CD4-positive, alpha-beta T cell (primary cell): ENCODE data around the gene CPB1. TPM values are rescaled to one million over a fixed set of nuclear protein-coding genes. Genes with fewer than 3 reads are reported as not detected.

ENCODE experiments used
- ATAC-seq: fragments of 200-7000 bp; cut with Tn5 transposase; one replicate; pipeline ENCODE4 v1.10.0; 2022; ENCODE audit warnings: mild to moderate bottlenecking; ENCODE audit not compliant: poor library complexity
- CTCF ChIA-PET: fragments of 350-600 bp; sonication (Branson Sonifier 250); formaldehyde crosslinking; loops from one replicate; lab custom pipeline; 2021; ENCODE audit warnings: antibody characterized with exemption, inconsistent platforms; lab: Charles Lee
- POLR2A ChIA-PET: fragments of 350-600 bp; sonication (Branson Sonifier 250); formaldehyde crosslinking; loops from one replicate; lab custom pipeline; 2021; ENCODE audit warnings: antibody characterized with exemption, inconsistent platforms; lab: Charles Lee
- DNase-seq, 14 experiments: peaks; one replicate each; pipeline ENCODE4 v3.0.0-alpha.2; 2013 to 2020; ENCODE audit warnings: mixed read lengths in 2 of 14
- H3K27ac ChIP-seq, 2 donors: one replicate each; pipeline versions ENCODE4 v1.5.1 to v1.7.0; 2013; ENCODE audit warnings: low read length in 2 of 2, low read depth in 1 of 2, mild to moderate bottlenecking in 1 of 2
- H3K27me3 ChIP-seq, 2 experiments: 1 replicate in 1 of 2; 2 replicates in 1 of 2; pipeline versions ENCODE4 v1.6.1 to v1.7.0; 2013; ENCODE audit warnings: low read length in 2 of 2, control low read depth in 1 of 2, mild to moderate bottlenecking in 1 of 2, moderate library complexity in 1 of 2; ENCODE audit not compliant: insufficient read depth in 2 of 2, control insufficient read depth in 1 of 2
- H3K36me3 ChIP-seq: one replicate; pipeline ENCODE4 v1.6.1; 2013; ENCODE audit warnings: low read length, control low read depth; ENCODE audit not compliant: insufficient read depth
- H3K4me1 ChIP-seq: one replicate; pipeline ENCODE4 v1.6.1; 2013; ENCODE audit warnings: low read length, control low read depth; ENCODE audit not compliant: insufficient read depth
- H3K4me3 ChIP-seq: one replicate; pipeline ENCODE4 v1.5.1; 2013; ENCODE audit warnings: mild to moderate bottlenecking, low read length, moderate library complexity
- H3K9me3 ChIP-seq, 2 experiments: 1 replicate in 1 of 2; 2 replicates in 1 of 2; pipeline versions ENCODE4 v1.6.1 to v1.7.0; 2013; ENCODE audit warnings: low read length in 2 of 2, mild to moderate bottlenecking in 2 of 2, control low read depth in 1 of 2, moderate library complexity in 1 of 2; ENCODE audit not compliant: control insufficient read depth in 1 of 2, insufficient read depth in 1 of 2
- H3K27ac Mint-ChIP-seq: one replicate; pipeline ENCODE4 v1.8.0; 2020; ENCODE audit warnings: mixed read lengths
- H3K27me3 Mint-ChIP-seq: one replicate; pipeline ENCODE4 v1.8.0; 2021; ENCODE audit warnings: mixed read lengths
- H3K36me3 Mint-ChIP-seq: one replicate; pipeline ENCODE4 v1.8.0; 2021; ENCODE audit warnings: low read depth, mixed read lengths
- H3K4me1 Mint-ChIP-seq: one replicate; pipeline ENCODE4 v1.8.0; 2021; ENCODE audit warnings: low read depth, mixed read lengths
- H3K4me3 Mint-ChIP-seq: one replicate; pipeline ENCODE4 v1.8.0; 2020; ENCODE audit warnings: mild to moderate bottlenecking, mixed read lengths
- H3K9me3 Mint-ChIP-seq: one replicate; pipeline ENCODE4 v1.8.0; 2020; ENCODE audit warnings: mixed read lengths
- intact Hi-C, 2 experiments: fragments of 100-400 bp; cut with DNase I in 1 of 2; cut with micrococcal nuclease in 1 of 2; formaldehyde crosslinking; loops; one replicate each; pipeline versions ENCODE4 v1.15.1 to v1.9.0; 2023 to 2025; cut with DNase I, micrococcal nuclease
- total RNA-seq, 174 experiments: library from RNA in 2 of 174; stranded (reverse) in 2 of 174; gene quantifications; one replicate each; pipeline ENCODE4 v1.2.3 and lab custom pipeline; 2021 to 2026
- TF ChIP-seq, protein P1 (sequence below): fragments of 200-600 bp; IDR thresholded peaks from one replicate; pipeline ENCODE4 v1.8.0; 2022; ENCODE audit warnings: antibody characterized with exemption, mild to moderate bottlenecking

The CPB1 gene
- total RNA-seq, 2 experiments from 2014 or later: not detected

DNA sequence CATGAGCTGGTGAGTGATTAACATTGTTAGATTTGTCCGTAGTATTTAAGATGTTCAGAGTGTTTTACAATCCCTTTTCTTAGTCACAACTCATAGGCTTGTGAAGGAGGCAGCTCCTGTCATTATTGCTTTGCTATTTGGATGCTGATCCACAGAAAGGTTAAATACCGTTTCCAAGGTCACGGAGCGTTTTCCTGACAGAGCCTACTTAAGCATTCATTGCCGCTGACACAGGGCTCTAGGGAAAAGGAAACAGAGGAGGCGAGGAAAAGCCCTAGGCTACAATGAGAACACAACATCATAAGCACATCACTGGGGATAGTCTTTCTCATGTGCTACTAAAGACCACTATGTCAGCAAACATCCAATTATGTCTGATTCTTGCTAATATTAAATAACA, 38.5 kb upstream of the CPB1 start:
- H3K27me3 ChIP-seq: peaks cover 0 to 4% of the 10 kb centered on the region in 2 experiments
- CTCF ChIA-PET: interaction anchor here (0.9 kb wide), 1 partner anchor 101 kb away, joined by 3 read pairs; no protein-coding TSS in a partner anchor
- no peaks in the 10 kb centered on the region for H3K36me3 Mint-ChIP-seq
- ATAC-seq (no peak), DNase-seq (no peak)
- H3K27ac Mint-ChIP-seq: no peak overlapping the region
- H3K4me3 ChIP-seq: no peak overlapping the region
- no peaks in the 10 kb centered on the region for H3K27me3 Mint-ChIP-seq
- TF ChIP-seq, protein P1, sequence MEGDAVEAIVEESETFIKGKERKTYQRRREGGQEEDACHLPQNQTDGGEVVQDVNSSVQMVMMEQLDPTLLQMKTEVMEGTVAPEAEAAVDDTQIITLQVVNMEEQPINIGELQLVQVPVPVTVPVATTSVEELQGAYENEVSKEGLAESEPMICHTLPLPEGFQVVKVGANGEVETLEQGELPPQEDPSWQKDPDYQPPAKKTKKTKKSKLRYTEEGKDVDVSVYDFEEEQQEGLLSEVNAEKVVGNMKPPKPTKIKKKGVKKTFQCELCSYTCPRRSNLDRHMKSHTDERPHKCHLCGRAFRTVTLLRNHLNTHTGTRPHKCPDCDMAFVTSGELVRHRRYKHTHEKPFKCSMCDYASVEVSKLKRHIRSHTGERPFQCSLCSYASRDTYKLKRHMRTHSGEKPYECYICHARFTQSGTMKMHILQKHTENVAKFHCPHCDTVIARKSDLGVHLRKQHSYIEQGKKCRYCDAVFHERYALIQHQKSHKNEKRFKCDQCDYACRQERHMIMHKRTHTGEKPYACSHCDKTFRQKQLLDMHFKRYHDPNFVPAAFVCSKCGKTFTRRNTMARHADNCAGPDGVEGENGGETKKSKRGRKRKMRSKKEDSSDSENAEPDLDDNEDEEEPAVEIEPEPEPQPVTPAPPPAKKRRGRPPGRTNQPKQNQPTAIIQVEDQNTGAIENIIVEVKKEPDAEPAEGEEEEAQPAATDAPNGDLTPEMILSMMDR: no peak
- H3K36me3 ChIP-seq: no peaks in the 10 kb centered on the region
- H3K4me1 ChIP-seq: no peaks in the 10 kb centered on the region
- POLR2A ChIA-PET: no interaction called here
- H3K9me3 ChIP-seq: no peaks in the 10 kb centered on the region
- H3K4me1 Mint-ChIP-seq: no peaks in the 10 kb centered on the region
- no peak overlapping the region for H3K4me3 Mint-ChIP-seq
- H3K27ac ChIP-seq: no peak overlapping the region
- no peaks in the 10 kb centered on the region for H3K9me3 Mint-ChIP-seq
- intact Hi-C loops: no loop called here

DNA sequence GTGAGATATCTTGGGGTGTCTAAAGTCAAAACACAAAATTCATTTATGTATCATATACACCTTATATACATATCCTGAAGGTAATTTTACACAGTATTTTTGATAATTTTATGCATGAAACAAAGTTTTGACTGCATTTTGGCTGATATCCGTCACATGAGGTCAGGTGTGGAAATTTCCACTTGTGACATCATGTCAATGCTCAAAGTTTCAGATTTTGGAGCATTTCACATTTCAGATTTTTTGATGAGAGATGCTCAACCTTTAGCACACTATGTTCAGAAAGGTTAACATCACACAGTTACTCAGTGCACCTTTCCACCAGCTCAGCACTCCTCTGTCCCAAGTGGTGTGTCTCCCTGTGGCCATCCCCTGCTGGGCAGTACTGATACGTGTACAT, 37.7 kb upstream of the CPB1 start:
- no peaks in the 10 kb centered on the region for H3K36me3 ChIP-seq
- Mint-ChIP-seq H3K4me1 (no peaks in the 10 kb centered on the region), H3K9me3 (no peaks in the 10 kb centered on the region), H3K4me3 (no peak overlapping the region), H3K27me3 (no peaks in the 10 kb centered on the region), H3K36me3 (no peaks in the 10 kb centered on the region), H3K27ac (no peak overlapping the region)
- ChIA-PET POLR2A (no interaction called here), CTCF (no interaction called here)
- H3K4me3 ChIP-seq: no peak overlapping the region
- TF ChIP-seq, protein P1: no peak
- no peaks in the 10 kb centered on the region for H3K9me3 ChIP-seq
- intact Hi-C loops: no loop called here
- ATAC-seq (no peak), DNase-seq (no peak)
- no peak overlapping the region for H3K27ac ChIP-seq
- no peaks in the 10 kb centered on the region for H3K4me1 ChIP-seq
- peaks cover 0 to 4% of the 10 kb centered on the region in 2 experiments for H3K27me3 ChIP-seq

DNA sequence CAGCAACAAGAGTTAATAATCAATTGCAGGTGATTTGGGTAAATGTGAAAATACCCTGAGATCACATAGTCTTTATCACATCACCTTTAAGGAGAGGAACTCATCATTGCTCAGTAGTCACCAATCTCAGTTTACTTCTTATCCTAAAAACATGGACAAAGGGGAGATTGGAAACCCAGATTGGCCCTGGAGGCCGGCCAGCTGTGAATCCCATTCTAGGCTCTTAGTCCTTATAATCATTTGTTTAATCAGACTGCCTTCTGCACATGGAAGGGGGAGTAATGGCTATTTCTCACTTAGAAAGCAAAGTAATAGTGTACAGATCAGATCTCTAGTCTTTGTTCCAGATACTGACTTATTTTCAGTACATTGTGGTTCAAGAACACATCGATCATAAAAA, 37.2 kb upstream of the CPB1 start:
- DNase-seq: no peak
- ChIA-PET CTCF (no interaction called here), POLR2A (no interaction called here)
- no peak for ATAC-seq
- no peak overlapping the region for H3K4me3 ChIP-seq
- H3K27me3 ChIP-seq: peaks cover 0 to 4% of the 10 kb centered on the region in 2 experiments
- Mint-ChIP-seq H3K27ac (no peak overlapping the region), H3K9me3 (no peaks in the 10 kb centered on the region), H3K4me3 (no peak overlapping the region), H3K4me1 (no peaks in the 10 kb centered on the region), H3K27me3 (no peaks in the 10 kb centered on the region), H3K36me3 (no peaks in the 10 kb centered on the region)
- TF ChIP-seq, protein P1: no peak
- no peaks in the 10 kb centered on the region for H3K4me1 ChIP-seq
- H3K9me3 ChIP-seq: no peaks in the 10 kb centered on the region
- H3K27ac ChIP-seq: no peak overlapping the region
- no peaks in the 10 kb centered on the region for H3K36me3 ChIP-seq
- intact Hi-C loops: no loop called here
